ENCODE data around the gene PEX11G.

DNA sequence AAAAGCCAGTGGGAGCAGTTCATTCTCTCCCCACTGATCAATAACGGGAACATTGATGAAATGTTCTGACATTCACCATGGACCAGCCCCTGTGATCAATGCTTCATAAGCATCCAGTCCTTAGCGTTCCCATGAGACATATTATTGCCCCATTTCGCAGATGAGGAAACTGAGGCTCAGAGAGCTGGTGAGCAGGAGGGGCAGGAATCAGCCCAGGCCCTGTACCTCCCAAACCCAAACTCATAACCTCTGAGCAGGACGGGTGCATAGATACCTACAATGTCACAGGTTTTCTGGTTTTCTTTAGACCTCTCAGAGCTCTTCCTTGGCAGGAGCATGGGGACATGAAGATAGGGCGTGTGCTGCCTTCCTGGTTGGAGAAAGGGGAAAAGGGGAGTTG is 35.7 kb upstream of the PEX11G start:
- TF ChIP-seq, protein P1, sequence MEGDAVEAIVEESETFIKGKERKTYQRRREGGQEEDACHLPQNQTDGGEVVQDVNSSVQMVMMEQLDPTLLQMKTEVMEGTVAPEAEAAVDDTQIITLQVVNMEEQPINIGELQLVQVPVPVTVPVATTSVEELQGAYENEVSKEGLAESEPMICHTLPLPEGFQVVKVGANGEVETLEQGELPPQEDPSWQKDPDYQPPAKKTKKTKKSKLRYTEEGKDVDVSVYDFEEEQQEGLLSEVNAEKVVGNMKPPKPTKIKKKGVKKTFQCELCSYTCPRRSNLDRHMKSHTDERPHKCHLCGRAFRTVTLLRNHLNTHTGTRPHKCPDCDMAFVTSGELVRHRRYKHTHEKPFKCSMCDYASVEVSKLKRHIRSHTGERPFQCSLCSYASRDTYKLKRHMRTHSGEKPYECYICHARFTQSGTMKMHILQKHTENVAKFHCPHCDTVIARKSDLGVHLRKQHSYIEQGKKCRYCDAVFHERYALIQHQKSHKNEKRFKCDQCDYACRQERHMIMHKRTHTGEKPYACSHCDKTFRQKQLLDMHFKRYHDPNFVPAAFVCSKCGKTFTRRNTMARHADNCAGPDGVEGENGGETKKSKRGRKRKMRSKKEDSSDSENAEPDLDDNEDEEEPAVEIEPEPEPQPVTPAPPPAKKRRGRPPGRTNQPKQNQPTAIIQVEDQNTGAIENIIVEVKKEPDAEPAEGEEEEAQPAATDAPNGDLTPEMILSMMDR (IDR thresholded peaks at IDR 0.05; ENCODE audit: low read depth, low read length, poor library complexity, severe bottlenecking) = no peak
- TF ChIP-seq EZH2phosphoT487 (IDR thresholded peaks at IDR 0.05; ENCODE audit: borderline replicate concordance, low read length) = no peak
